Endothelial cell of umbilical vein (primary cell): ENCODE measurements around the gene TMPRSS3. TPM values are rescaled to one million over a fixed set of nuclear protein-coding genes. Genes with fewer than 3 reads are reported as not detected.

Source experiments
- BruUV-seq: library from RNA; stranded (reverse); fragments of 400-500 nt; replicated peaks from 2 replicates; lab custom pipeline; 2021; lab: Mats Ljungman, UMichigan
- CTCF ChIA-PET: fragments of 300-600, 350-600 bp; sonication (Branson Sonifier 250); formaldehyde crosslinking; loops from one replicate; lab custom pipeline; 2021; ENCODE audit warnings: antibody characterized with exemption, inconsistent platforms; lab: Charles Lee
- POLR2A ChIA-PET: fragments of 300-600, 350-600 bp; sonication (Branson Sonifier 250); formaldehyde crosslinking; loops from one replicate; lab custom pipeline; 2021; ENCODE audit warnings: antibody characterized with exemption, inconsistent platforms; lab: Charles Lee
- DNase-seq: peaks from one replicate; pipeline ENCODE4 v3.0.0-alpha.2; 2011; ENCODE audit warnings: low read depth, low spot score
- FAIRE-seq: peaks from 2 replicates; lab custom pipeline; 2011; peaks lifted over from hg19 to GRCh38; lab: Jason Lieb, UNC
- H2AFZ ChIP-seq: 2 replicates; pipeline ENCODE4 v1.6.0; 2012; ENCODE audit warnings: low read depth, low read length, control low read depth, inconsistent platforms
- H3K27ac ChIP-seq: 2 replicates; pipeline ENCODE4 v1.5.1; 2011; ENCODE audit warnings: low read depth, mild to moderate bottlenecking, control low read depth, low read length, moderate library complexity; ENCODE audit not compliant: insufficient read depth
- H3K27me3 ChIP-seq, 2 experiments: 2 replicates each; pipeline versions ENCODE4 v1.6.0 to v1.6.1; 2011; ENCODE audit warnings: low read length in 2 of 2, mixed read lengths in 1 of 2; ENCODE audit not compliant: control insufficient read depth in 2 of 2, insufficient read depth in 2 of 2
- H3K36me3 ChIP-seq, 2 experiments: 2 replicates in 1 of 2; 3 replicates in 1 of 2; pipeline ENCODE4 v1.5.1; 2011; ENCODE audit warnings: low read length in 2 of 2, mild to moderate bottlenecking in 1 of 2, moderate library complexity in 1 of 2; ENCODE audit not compliant: control insufficient read depth in 2 of 2, insufficient read depth in 2 of 2; ENCODE audit errors: extremely low read depth in 1 of 2
- H3K4me1 ChIP-seq: 3 replicates; pipeline ENCODE4 v1.5.1; 2011; ENCODE audit warnings: mild to moderate bottlenecking, low read length; ENCODE audit not compliant: control insufficient read depth, insufficient read depth; ENCODE audit errors: extremely low read depth
- H3K4me2 ChIP-seq: 2 replicates; pipeline ENCODE4 v1.6.1; 2011; ENCODE audit warnings: low read length, control low read depth, mixed read lengths; ENCODE audit not compliant: insufficient read depth
- H3K4me3 ChIP-seq, 3 experiments: fragments of 200-600 bp in 1 of 3; sonication (generic), shearing (Covaris generic) in 1 of 3; replicated peaks in 1 of 3; 2 replicates each; pipeline ENCODE4 v1.5.1; 2011 to 2016; ENCODE audit warnings: control low read depth in 3 of 3, low read length in 3 of 3, mild to moderate bottlenecking in 2 of 3, inconsistent platforms in 1 of 3, low read depth in 1 of 3, moderate library complexity in 1 of 3; ENCODE audit not compliant: insufficient read depth in 1 of 3
- H3K79me2 ChIP-seq: 2 replicates; pipeline ENCODE4 v1.6.0; 2012; ENCODE audit warnings: low read length, inconsistent platforms; ENCODE audit not compliant: control insufficient read depth, insufficient read depth
- H3K9ac ChIP-seq: replicated peaks from 2 replicates; pipeline ENCODE3; 2011; ENCODE audit warnings: low read length, control low read depth; ENCODE audit not compliant: insufficient read depth; ENCODE audit errors: extremely low read depth
- H3K9me1 ChIP-seq: replicated peaks from 3 replicates; pipeline ENCODE4 v1.6.0; 2011; ENCODE audit warnings: mild to moderate bottlenecking, low read length; ENCODE audit not compliant: control insufficient read depth, insufficient read depth; ENCODE audit errors: extremely low read depth
- H3K9me3 ChIP-seq: replicated peaks from 2 replicates; pipeline ENCODE4 v1.5.1; 2012; ENCODE audit warnings: low read length, inconsistent platforms; ENCODE audit not compliant: control insufficient read depth, insufficient read depth
- H4K20me1 ChIP-seq: replicated peaks from 2 replicates; pipeline ENCODE3; 2011; ENCODE audit warnings: mild to moderate bottlenecking, low read length; ENCODE audit not compliant: control insufficient read depth, insufficient read depth; ENCODE audit errors: extremely low read depth
- CTCF ChIP-seq, 2 donors: IDR thresholded peaks; 1 replicate in 1 of 2; 2 replicates in 1 of 2; pipeline ENCODE4 v1.5.1; 2011; ENCODE audit warnings: low read length in 2 of 2, mild to moderate bottlenecking in 2 of 2, moderate library complexity in 2 of 2, control low read depth in 1 of 2, inconsistent platforms in 1 of 2, low read depth in 1 of 2; ENCODE audit not compliant: insufficient read depth in 1 of 2; ENCODE audit errors: extremely low read depth in 1 of 2
- EZH2 ChIP-seq: IDR thresholded peaks from 2 replicates; pipeline ENCODE4 v1.6.1; 2012; ENCODE audit warnings: borderline replicate concordance, low read depth, mild to moderate bottlenecking, moderate library complexity, low read length, inconsistent platforms; ENCODE audit not compliant: severe bottlenecking
- FOS ChIP-seq: IDR thresholded peaks from 2 replicates; pipeline ENCODE4 v1.6.1; 2011; ENCODE audit warnings: mild to moderate bottlenecking, low read length, moderate library complexity, borderline replicate concordance; ENCODE audit not compliant: insufficient read depth
- GATA2 ChIP-seq: IDR thresholded peaks from 2 replicates; pipeline ENCODE4 v1.7.0; 2011; ENCODE audit warnings: low read depth, mild to moderate bottlenecking, moderate library complexity, mixed read lengths, low read length; ENCODE audit not compliant: insufficient read length, insufficient read depth
- JUN ChIP-seq: IDR thresholded peaks from 2 replicates; pipeline ENCODE4 v1.6.1; 2011; ENCODE audit warnings: borderline replicate concordance, low read depth; ENCODE audit not compliant: insufficient read length, insufficient read depth
- MAX ChIP-seq: IDR thresholded peaks from 2 replicates; pipeline ENCODE4 v1.6.1; 2011; ENCODE audit not compliant: insufficient read depth, insufficient read length
- MYC ChIP-seq: IDR thresholded peaks from one replicate; pipeline ENCODE4 v1.6.1; 2011; ENCODE audit warnings: mild to moderate bottlenecking, low read depth, low read length
- POLR2A ChIP-seq: IDR thresholded peaks from 2 replicates; pipeline ENCODE4 v1.6.1; 2012; ENCODE audit warnings: low read depth, mild to moderate bottlenecking, control low read depth, low read length
- POLR2AphosphoS5 ChIP-seq: IDR thresholded peaks from 2 replicates; pipeline ENCODE4 v1.6.1; 2012; ENCODE audit warnings: low read depth, mild to moderate bottlenecking, control low read depth, low read length, moderate library complexity; ENCODE audit not compliant: insufficient read depth
- dilution Hi-C: fragments of 300-500 bp; cut with MboI; formaldehyde crosslinking; loops from one replicate; pipeline ENCODE4 v1.15.0; 2019; ENCODE audit warnings: low sequenced_read_pairs; ENCODE audit not compliant: extremely low pct_ligation_motif_present
- intact Hi-C: fragments of 100-400 bp; cut with micrococcal nuclease; formaldehyde crosslinking; loops from one replicate; pipeline ENCODE4 v1.10.0; 2022
- polyA plus RNA-seq, 4 experiments: library from polyadenylated mRNA; depleted of rRNA in 3 of 4; stranded (reverse) in 3 of 4; unstranded in 1 of 4; fragments of >200 nt; gene quantifications; 2 replicates each; pipeline versions ENCODE4 v1.2.1 to v1.2.3, GENCODE V29; 2011 to 2012; ENCODE audit warnings: missing spikeins in 1 of 4
- total RNA-seq: library from RNA; stranded (reverse); gene quantifications from 2 replicates; pipeline ENCODE4 v1.2.3, GENCODE V29; 2021

The TMPRSS3 gene
- total and polyA plus RNA-seq, 2 donors (not counting 3 experiments of a cell fraction or from before 2014, with no cell fraction given): not detected

GRCh38 chr21:42435401-42435800 is 39.5 kb upstream of the TMPRSS3 start:
- no TSS peak for BruUV-seq

More at GRCh38 chr21:42435401-42435800, 39.5 kb upstream of the TMPRSS3 start:
- Histone ChIP-seq H3K79me2 (no peaks in the 10 kb centered on the region), H3K27me3 (no peaks in the 10 kb centered on the region), H3K9me1 (no peaks in the 10 kb centered on the region), H2AFZ (no peak overlapping the region), H3K9ac (no peak overlapping the region), H3K9me3 (no peaks in the 10 kb centered on the region), H4K20me1 (no peaks in the 10 kb centered on the region), H3K4me1 (no peaks in the 10 kb centered on the region), H3K4me3 (no peak overlapping the region), H3K4me2 (no peak overlapping the region), H3K36me3 (no peaks in the 10 kb centered on the region), H3K27ac (no peak overlapping the region)
- dilution Hi-C loops (no loop called here), intact Hi-C loops (no loop called here)
- no peak for FAIRE-seq
- ChIA-PET POLR2A (no interaction called here), CTCF (no interaction called here)
- no peak for DNase-seq
- TF ChIP-seq GATA2: no peak
- TF ChIP-seq CTCF (IDR thresholded peaks at IDR 0.05; ENCODE audit: extremely low read depth in 1 of 2, insufficient read depth in 1 of 2, low read depth in 1 of 2, low read length in 2 of 2): no peak
- TF ChIP-seq FOS: no peak
- TF ChIP-seq MAX: no peak
- TF ChIP-seq MYC: no peak
- TF ChIP-seq EZH2: no peak
- TF ChIP-seq POLR2AphosphoS5: no peak
- TF ChIP-seq JUN: no peak
- TF ChIP-seq POLR2A: no peak
